T-helper 9 cell (primary cell): ENCODE results near the gene GUCY2D.

ENCODE experiments used
- DNase-seq: peaks from one replicate; pipeline ENCODE4 v3.0.0-alpha.2; 2020

Gene GUCY2D

DNA sequence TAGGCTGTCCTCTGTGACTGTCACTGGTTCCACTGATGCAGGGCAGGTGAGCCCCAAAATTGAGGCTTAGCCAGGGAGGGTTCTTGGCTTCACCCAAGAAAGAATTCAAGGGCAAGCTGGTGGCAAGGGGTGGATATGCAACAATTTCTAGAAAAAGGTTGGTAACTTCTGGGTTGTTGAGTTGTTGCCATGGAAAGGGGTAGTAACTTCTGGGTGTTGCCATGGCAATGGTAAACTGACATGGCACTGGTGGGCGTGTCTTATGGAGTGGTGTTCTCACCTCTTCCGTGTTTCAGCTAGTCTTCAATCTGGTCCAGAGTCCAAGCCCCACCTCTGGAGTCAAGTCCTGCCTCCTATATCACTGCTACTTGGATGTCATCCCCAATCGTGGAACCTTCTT lies 9.5 kb upstream of the GUCY2D start:
- no peak for DNase-seq

DNA sequence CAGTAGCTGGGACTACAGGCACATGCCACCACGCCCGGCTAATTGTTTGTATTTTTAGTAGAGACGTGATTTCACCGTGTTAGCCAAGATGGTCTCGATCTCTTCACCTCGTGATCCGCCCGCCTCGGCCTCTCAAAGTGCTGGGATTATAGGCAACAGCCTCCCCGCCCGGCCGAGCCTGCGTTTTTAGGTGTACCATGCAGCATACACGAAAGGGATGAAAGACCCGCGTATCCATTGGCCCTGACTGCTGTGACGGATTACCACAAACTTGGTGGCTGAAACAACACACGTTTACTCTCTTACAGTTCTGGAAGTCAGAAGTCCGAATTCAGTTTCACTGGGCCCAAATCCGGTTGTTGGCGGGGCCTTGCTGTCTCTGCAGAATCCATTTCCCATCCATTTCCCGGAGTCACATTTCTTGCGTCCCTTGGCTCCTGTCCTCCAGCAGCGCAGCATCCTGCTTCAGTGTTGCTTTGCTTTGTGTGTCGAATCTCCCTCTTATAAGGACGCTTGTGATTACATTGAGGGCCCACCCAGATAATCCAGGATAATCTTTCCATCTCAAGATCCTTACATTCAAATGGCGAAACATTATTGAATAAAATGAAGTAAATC lies 8.3 kb upstream of the GUCY2D start:
- no peak for DNase-seq

DNA sequence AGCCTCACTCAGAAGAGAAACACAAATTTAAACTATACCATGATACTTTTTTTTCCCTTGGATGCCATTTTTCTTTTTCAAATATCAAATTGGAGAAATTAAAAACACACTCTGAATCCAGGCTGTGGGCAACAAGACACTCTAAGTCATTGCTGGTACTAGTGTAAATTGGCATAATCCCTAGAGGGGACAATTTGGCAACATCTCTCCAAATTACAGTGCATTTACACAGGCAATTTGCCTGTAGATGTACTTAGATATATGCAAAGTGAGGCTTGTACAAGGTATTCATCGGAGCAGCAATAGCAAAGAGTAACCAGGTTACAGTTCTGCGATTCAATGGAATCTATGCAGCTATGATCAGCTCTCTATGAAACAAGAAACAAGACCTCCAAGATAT lies 6.7 kb upstream of the GUCY2D start:
- no peak for DNase-seq

DNA sequence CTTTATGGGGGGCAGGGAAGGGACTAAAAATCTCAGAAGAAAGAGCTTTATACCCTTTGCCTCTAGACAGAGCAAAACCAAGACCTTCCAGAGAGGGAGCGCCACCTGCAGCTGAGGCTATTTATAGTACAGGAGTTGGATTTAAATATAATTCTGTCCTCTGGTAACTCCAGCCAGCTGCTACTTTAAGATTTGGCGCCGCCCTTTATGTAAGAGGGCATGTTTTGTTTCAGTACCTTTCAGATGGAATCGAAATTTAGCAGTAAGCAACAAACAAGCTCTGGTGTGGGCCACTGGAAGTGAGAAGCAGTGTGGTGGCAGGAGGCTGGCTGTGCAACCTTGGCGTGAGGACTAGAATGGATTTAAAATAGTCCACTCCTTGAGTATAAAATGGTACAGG lies 5.2 kb upstream of the GUCY2D start:
- DNase-seq: no peak

DNA sequence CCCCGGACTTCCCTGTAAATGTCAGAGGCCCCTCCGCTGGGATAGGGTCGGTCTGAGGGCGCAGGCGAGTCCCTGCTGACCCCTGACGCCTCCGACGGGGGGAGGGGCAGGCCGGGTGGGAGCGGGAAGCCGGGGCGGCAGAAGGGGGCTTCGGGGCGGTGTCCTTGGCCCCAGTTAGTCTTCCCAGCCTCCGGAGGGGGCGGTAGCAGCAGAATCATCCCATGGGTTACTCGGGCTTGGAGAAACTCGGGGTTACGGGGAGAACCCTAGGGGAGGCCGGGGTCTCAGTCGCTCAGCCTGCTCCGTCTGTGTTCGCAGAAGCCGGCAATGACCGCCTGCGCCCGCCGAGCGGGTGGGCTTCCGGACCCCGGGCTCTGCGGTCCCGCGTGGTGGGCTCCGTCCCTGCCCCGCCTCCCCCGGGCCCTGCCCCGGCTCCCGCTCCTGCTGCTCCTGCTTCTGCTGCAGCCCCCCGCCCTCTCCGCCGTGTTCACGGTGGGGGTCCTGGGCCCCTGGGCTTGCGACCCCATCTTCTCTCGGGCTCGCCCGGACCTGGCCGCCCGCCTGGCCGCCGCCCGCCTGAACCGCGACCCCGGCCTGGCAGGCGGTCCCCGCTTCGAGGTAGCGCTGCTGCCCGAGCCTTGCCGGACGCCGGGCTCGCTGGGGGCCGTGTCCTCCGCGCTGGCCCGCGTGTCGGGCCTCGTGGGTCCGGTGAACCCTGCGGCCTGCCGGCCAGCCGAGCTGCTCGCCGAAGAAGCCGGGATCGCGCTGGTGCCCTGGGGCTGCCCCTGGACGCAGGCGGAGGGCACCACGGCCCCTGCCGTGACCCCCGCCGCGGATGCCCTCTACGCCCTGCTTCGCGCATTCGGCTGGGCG lies 542 bp downstream of the GUCY2D start:
- DNase-seq: no peak

DNA sequence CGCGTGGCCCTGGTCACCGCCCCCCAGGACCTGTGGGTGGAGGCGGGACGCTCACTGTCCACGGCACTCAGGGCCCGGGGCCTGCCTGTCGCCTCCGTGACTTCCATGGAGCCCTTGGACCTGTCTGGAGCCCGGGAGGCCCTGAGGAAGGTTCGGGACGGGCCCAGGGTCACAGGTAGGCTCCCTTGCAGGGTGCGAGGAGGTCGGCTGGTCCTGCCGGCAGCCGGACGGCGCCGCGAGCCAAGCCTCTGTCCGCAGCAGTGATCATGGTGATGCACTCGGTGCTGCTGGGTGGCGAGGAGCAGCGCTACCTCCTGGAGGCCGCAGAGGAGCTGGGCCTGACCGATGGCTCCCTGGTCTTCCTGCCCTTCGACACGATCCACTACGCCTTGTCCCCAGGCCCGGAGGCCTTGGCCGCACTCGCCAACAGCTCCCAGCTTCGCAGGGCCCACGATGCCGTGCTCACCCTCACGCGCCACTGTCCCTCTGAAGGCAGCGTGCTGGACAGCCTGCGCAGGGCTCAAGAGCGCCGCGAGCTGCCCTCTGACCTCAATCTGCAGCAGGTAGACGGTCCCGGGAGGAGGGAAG lies 1.3 kb downstream of the GUCY2D start:
- DNase-seq: no peak

DNA sequence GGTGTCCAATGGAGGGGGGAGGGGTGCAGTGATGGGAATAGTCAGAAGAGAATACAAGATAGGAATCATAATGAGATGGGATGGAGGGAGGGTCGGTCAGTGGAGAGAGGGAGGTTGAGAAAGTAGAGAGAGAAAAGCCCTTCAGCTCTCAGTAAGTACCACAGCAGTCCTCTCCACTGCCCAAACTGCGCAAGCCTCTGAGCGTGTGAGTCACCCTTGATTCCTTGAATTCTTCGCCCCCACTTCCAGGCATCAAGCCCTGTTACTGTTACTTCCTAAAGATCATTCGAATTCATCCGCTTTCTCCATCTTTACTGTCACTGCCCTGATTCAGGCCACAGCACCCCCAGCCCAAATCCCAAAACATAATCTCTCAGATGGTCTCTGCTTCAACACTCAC lies 2.5 kb downstream of the GUCY2D start:
- DNase-seq: no peak

DNA sequence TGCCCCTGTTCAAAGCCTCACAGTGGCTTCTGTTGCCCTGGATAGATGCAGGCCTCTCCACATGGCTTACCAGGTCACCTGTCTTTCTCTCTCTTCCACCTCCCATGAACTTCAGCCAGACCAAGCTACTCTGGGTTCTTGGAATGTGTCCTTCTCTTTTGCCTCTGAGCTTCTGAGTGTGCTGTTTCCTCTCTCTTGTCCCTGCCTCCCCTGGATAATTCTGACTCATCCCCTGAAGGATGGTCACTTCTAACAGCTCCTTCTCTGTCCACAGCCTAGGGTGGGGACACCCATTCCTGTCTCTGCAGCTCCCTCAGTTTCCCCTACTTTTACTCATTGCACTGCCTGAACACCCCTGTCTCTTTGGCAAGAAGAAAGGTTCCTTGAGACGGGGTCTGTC lies 2.9 kb downstream of the GUCY2D start:
- DNase-seq: no peak

DNA sequence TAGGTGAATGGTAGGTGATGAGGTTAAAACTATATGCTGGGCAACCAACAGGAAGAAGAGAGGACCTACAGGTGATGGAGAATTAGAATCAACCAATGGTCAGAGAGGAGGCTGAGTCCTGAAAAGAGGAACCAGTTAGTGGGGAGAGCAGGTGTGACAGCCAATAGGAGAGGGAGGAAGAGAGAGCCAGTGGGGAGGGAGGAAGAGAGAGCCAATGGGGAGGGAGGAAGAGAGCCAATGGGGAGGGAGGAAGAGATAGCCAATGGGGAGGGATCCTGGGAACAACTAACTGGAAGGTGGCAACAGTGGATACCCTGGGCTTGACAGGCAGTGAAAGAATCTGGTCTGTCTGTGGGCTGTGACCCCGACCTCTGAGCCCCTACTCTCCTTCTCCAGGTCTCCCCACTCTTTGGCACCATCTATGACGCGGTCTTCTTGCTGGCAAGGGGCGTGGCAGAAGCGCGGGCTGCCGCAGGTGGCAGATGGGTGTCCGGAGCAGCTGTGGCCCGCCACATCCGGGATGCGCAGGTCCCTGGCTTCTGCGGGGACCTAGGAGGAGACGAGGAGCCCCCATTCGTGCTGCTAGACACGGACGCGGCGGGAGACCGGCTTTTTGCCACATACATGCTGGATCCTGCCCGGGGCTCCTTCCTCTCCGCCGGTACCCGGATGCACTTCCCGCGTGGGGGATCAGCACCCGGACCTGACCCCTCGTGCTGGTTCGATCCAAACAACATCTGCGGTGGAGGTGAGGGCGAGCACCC lies 3.7 kb downstream of the GUCY2D start:
- DNase-seq: no peak

DNA sequence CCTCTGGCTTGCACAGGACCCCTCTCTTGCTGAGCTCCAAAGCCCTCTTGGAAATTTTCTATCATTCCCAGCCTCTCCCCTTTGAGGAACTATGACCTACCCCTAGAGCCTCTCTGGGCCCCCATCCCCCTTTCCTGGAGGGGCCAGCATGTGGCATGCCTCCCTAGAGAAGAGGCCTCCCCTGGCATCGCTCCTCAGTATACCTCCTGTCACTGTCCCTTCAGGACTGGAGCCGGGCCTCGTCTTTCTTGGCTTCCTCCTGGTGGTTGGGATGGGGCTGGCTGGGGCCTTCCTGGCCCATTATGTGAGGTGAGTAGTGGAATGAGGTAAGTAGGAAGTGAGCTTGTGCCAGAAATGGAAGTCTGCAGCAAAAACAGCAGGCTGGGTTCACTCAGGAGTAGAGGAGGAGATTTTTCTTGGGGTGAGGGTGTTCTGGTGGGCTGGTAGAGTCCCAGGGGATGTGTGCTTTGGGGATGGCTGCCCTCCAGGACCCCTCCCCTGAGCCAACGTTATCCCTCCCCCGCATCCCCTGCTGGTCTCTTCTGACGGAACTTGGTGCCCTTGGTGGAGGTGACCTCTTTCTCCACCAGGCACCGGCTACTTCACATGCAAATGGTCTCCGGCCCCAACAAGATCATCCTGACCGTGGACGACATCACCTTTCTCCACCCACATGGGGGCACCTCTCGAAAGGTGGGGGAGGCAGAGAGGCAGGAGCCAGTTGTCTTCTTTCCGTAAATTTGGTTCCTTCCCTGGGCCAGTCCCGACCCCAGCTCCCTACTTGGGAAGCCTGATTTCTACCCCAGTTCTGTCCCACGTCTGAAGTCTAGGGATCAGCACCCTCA lies 4.6 kb downstream of the GUCY2D start:
- no peak for DNase-seq

DNA sequence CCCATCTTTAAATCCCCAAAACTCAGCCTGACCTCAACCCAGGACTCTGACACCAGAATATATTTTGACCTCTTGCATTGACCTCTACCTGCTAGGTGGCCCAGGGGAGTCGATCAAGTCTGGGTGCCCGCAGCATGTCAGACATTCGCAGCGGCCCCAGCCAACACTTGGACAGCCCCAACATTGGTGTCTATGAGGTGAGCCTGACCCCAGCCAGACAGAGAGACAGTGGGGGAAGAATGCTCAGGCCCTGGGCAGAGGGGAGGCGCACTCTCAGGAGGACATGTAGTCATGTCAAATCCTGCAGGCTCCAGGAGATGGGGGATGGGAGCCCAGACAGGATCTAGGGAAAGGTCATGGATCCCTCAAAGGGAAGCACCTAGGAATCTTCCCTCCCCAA lies 5.4 kb downstream of the GUCY2D start:
- no peak for DNase-seq

DNA sequence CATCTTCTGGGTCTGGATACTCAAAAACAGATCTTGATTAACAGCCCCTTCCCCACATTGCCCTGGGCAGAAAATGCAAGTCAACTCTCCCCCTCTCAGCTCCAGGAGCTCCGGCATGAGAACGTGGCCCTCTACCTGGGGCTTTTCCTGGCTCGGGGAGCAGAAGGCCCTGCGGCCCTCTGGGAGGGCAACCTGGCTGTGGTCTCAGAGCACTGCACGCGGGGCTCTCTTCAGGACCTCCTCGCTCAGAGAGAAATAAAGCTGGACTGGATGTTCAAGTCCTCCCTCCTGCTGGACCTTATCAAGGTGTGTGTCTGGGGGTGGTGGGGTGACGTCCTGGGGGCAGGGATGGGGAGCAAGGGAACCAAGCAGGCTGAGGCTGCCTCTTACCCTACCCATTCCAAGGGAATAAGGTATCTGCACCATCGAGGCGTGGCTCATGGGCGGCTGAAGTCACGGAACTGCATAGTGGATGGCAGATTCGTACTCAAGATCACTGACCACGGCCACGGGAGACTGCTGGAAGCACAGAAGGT lies 9.7 kb downstream of the GUCY2D start:
- no peak for DNase-seq

DNA sequence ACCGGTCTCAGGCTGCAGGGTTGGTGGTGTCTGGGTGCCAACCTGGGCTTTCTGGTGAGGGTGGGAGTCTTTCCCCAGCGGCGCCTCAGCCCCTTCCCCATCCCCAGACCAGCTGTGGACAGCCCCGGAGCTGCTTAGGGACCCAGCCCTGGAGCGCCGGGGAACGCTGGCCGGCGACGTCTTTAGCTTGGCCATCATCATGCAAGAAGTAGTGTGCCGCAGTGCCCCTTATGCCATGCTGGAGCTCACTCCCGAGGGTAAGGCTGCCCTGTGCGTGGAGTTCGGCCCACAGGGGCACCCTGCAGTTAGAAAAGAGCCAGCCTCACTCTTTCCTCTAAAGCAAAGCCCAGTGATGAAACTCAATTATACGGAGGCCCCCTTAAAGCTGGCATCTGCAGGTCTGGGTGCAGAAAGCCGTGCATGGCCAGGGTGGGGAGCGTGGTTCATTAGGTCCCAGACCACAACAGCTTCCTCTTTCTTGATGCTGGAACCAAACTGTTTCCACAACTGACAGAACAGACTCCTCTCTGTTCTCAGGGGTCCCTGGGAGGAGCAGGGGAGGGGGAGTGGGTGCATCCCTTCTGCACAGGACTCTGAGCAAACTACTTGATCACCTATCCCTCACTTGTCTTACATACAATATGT lies 10.7 kb downstream of the GUCY2D start:
- no peak for DNase-seq

DNA sequence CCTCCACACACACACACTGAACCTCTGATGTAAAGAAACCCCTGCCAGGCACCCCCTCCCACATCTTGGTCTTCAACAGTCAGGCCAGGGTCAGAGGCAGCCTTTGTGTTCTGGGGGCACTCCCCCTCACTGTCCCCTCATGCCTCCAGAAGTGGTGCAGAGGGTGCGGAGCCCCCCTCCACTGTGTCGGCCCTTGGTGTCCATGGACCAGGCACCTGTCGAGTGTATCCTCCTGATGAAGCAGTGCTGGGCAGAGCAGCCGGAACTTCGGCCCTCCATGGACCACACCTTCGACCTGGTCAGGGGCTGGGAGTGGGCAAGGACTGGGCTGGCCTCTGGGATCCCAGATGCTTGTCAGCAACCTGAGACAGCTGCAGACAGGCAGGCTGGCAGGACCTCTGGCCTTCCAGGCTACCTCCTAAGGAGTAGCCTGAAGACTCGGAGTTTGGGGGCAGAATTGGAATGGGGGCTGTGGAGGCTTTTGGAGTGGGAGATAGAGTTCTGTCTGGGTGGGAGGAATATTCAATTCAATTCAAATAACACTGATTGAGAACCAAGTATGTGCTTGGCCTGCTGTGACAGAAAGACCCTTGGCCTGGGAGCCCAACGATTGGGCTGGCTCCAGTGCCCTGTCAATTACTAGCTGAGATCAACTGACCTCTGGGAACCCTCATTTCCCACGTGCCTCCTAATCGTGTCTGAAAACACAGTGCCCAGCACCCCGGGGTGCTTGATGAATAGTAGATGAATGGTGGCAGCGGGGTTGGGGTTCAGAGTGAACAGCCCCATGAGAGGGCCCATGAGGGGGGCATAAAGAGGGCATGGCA lies 11.5 kb downstream of the GUCY2D start:
- no peak for DNase-seq

DNA sequence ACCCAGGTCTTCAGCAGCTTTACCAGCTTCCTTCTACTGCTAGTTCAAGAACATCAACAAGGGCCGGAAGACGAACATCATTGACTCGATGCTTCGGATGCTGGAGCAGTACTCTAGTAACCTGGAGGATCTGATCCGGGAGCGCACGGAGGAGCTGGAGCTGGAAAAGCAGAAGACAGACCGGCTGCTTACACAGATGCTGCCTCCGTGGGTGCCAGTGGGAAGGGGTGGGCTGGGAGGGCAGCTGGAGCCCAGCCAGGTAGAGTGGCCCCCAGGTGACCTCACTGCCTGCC lies 12.1 kb downstream of the GUCY2D start:
- DNase-seq: no peak

DNA sequence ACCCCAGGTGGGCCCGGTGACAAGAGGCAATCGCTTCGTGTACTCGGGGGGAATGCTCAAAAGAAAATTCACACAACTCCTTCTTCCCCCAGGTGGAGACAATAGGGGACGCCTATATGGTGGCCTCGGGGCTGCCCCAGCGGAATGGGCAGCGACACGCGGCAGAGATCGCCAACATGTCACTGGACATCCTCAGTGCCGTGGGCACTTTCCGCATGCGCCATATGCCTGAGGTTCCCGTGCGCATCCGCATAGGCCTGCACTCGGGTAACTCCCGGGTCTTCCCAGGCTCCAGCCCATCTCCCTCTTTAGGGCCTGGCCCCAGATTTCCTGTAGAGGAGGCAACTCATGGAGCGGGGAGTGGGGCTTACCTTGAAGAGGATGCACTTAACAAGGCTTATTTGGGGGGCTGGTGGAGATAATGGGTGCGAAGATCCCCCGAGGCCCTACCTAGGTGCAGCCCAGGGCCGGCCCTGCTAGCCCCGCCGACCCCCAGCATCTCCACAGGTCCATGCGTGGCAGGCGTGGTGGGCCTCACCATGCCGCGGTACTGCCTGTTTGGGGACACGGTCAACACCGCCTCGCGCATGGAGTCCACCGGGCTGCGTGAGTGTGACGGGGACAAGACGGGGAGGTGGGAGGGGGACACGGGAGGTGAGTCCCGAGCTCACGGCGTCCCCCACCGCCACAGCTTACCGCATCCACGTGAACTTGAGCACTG lies 13.0 kb downstream of the GUCY2D start:
- no peak for DNase-seq

DNA sequence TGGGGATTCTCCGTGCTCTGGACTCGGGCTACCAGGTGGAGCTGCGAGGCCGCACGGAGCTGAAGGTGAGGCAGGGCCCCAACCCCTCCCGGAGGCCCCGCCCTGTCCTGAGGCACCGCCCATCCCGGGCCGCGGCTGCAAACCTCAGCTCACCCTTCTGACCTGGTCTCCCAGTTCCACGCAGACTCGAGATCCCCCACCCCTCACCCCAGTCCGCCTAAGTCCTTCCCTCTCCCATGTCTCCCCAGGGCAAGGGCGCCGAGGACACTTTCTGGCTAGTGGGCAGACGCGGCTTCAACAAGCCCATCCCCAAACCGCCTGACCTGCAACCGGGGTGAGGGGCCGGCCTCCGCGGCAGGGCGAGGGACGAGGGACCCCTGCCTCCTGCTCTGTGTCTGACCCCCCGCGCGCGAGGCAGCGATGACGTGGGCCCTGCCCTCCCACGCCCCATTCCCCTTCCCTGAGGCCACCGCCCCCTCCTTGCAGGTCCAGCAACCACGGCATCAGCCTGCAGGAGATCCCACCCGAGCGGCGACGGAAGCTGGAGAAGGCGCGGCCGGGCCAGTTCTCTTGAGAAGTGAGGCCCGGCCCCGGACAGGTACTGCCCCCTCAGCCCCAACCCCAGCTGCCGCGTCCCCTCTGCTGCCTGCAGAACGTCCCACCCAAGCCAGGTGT lies 13.7 kb downstream of the GUCY2D start:
- DNase-seq: no peak

DNA sequence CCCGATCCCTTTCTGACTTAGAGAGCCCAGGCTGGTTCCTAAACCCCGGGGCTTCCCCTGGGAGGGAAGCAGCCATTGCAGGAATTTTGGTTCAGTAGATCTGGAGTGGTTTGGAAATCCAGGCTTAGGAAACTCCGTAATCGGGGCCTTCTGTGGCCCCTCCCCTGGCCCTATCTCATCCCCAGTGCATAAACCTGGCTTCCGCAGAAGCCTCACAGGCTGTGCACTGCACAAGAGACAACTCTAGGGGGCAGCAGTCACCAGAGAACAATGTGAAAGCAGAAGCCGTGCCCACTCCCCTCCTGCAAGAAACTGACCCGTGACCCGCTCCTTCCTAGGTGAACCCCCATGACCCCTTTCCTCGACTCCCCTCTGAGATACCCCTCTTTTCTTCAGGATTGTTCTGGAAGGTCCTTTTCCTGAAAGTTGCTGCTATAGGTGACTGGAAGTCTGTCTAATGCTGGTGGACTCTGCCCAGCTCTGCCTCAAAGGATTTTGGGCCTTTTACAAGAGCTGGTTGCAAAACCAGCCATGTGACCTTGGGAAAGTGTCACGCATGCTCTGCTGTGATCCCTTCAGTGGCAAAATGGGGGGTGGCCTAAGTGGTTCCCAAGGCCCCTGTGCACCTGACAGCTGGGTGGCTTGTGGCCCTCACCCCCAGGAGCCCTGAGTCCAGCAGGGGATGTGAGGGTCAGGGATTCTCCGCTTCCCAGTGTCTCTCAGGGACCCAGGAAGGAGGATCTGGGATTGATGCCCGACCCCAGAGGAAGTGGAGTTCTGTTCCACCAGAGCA lies 14.4 kb downstream of the GUCY2D start:
- no peak for DNase-seq

DNA sequence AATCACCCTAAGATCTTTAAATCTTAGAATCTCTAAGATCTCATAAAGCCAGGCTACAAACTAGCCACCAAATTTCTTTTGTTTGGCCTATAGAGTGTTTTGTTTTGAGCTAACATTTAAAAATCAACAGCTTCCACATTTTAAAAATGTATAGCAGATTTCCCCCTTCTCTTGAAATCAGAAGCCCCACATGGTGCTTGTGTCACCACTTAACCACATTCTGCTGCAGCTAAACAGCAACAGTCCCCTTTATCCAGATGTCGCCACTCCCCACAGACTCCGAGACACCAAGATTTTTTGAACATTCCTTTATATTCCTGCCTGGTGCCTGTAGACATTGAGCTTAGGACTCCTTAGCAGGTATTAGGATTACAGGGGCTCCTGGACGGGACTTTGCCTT lies 16.0 kb downstream of the GUCY2D start:
- no peak for DNase-seq
